Activated B cell treated with CpG ODN at 0.5 μM for 24 hours (primary cell): ENCODE measurements around the gene WDR73. TPM values are rescaled to one million over a fixed set of nuclear protein-coding genes. Genes with fewer than 3 reads are reported as not detected.
A peak's percentile ranks its signal among the peaks of the same experiment; 100 is the strongest.

Source experiments
- ATAC-seq: fragments of 200-7000 bp; cut with Tn5 transposase; one replicate; pipeline ENCODE4 v1.10.0; 2021; ENCODE audit warnings: low read depth, mild to moderate bottlenecking, moderate library complexity
- CTCF ChIA-PET: fragments of 350-600 bp; sonication (Branson Sonifier 250); formaldehyde crosslinking; loops from one replicate; lab custom pipeline; 2021; ENCODE audit warnings: antibody characterized with exemption; lab: Charles Lee
- POLR2A ChIA-PET: fragments of 350-600 bp; sonication (Branson Sonifier 250); formaldehyde crosslinking; loops from one replicate; lab custom pipeline; 2021; ENCODE audit warnings: antibody characterized with exemption; lab: Charles Lee
- DNase-seq: peaks from one replicate; pipeline ENCODE4 v3.0.0; 2022
- H3K27ac Mint-ChIP-seq: one replicate; pipeline ENCODE4 v1.8.0; 2020; ENCODE audit warnings: mixed read lengths
- H3K27me3 Mint-ChIP-seq: one replicate; pipeline ENCODE4 v1.8.0; 2021; ENCODE audit warnings: mixed read lengths
- H3K36me3 Mint-ChIP-seq: one replicate; pipeline ENCODE4 v1.8.0; 2021; ENCODE audit warnings: low read depth, mixed read lengths
- H3K4me1 Mint-ChIP-seq: one replicate; pipeline ENCODE4 v1.8.0; 2021; ENCODE audit warnings: mixed read lengths
- H3K4me3 Mint-ChIP-seq: one replicate; pipeline ENCODE4 v1.8.0; 2020; ENCODE audit warnings: mild to moderate bottlenecking, mixed read lengths
- H3K9me3 Mint-ChIP-seq: one replicate; pipeline ENCODE4 v1.8.0; 2020; ENCODE audit warnings: mixed read lengths
- CTCF ChIP-seq: fragments of 200-600 bp; IDR thresholded peaks from one replicate; pipeline ENCODE4 v1.8.0; 2022; ENCODE audit warnings: antibody characterized with exemption, mild to moderate bottlenecking
- intact Hi-C: fragments of 100-400 bp; cut with micrococcal nuclease; formaldehyde crosslinking; loops from one replicate; pipeline ENCODE4 v1.15.1; 2024
- total RNA-seq: library from RNA; stranded (reverse); gene quantifications from 2 replicates; pipeline ENCODE4 v1.2.3, GENCODE V29; 2022

Gene WDR73
- total RNA-seq, 1 donor from 2014 or later, result 38.9 TPM

DNA sequence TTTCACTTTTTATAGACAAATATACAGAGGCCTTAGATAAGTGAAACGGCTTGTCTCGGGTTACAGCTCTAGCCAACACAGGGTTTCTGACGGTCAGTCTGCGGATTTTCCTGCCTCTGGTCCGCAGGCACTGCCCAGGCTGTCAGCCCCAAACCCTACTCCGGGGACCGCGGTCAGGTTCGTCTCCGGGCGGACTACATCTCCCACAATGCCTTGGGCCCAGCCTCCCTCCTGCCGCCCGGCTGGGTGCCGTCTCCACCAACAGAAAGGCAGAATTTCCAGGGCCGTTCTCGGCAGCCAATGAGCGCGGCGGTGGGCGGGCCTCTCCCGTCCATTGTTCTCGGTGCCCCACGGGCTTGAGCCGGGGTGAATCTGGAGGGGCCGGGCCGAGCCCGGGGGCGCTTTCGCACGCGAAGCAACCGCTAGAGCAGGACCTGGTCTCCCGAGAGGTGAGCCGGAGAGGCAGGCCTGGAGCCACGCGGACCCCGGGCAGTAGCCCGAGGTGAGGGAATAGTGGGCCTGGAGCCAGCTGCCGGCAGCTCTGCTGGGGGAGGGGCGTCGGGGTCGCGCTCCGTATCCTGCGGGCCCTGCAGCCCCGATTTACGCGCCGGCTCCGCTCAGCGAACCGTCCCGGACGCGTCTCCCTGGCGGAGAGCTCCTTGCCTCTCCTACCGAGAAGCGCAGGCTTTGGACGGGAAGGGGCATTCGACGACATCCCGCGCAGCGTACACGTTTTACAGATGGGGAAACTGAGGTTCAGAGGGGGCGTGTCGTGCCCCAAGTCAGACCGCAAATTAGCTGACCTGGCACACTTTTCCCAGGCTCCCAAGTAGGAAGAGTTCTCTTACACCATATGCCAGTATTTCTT lies 53.2 kb downstream of the WDR73 start, which contains the start of gene ZSCAN2:
Gene ZSCAN2 (plus strand): TSS at position 323 of the 868 bp plus-strand sequence. CDS start 2,919 bp downstream, outside the sequence.
- Mint-ChIP-seq H3K4me1 (peaks cover 71% of the 10 kb centered on the region), H3K27ac (peak within 1 kb of the TSS; percentile 88), H3K4me3 (peak within 1 kb of the TSS; percentile 97), H3K36me3 (peaks cover 24% of the 10 kb centered on the region), H3K27me3 (no peaks in the 10 kb centered on the region), H3K9me3 (no peaks in the 10 kb centered on the region)
- TF ChIP-seq CTCF, result no peak
- DNase-seq (peak; percentile 86), ATAC-seq (peak; percentile 94)
- CTCF ChIA-PET, result no interaction called here
- intact Hi-C loops, result loop anchor here (1.0 kb wide), 2 partner anchors 53 to 57 kb away; partner anchors contain the start of genes NMB and WDR73
- POLR2A ChIA-PET, result interaction anchor here (0.6 to 3.0 kb wide), 8 partner anchors 13 to 408 kb away, joined by 3 to 22 read pairs (median 5); partner anchors contain the start of genes SEC11A and WDR73

GRCh38 chr15:84600331-84600686 lies 53.8 kb downstream of the WDR73 start:
- DNase-seq (no peak), ATAC-seq (peak; percentile 5)
- POLR2A ChIA-PET, result interaction anchor here (0.7 to 3.0 kb wide), 8 partner anchors 12 to 381 kb away, joined by 3 to 22 read pairs (median 4); partner anchors contain the start of genes SEC11A and WDR73

DNA sequence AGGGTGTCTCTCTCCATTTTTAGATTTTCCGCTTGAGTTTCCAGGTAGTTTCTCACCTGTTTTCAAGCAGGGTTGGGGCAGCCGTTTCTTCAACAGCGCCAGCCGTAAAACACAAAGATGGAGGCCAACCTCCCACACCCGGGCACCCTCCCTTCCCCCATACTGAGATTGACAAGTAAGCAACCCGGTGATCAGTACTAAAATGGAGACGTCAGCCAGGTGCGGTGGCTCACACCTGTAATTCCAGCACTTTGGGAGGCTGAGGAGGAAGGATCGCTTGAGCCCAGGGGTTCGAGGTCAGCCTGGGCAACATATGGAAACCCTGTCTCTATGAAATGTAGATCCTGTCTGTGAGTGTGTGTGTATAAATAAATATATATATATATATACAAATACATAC lies 54.2 kb downstream of the WDR73 start:
- H3K36me3 Mint-ChIP-seq, result peaks cover 14% of the 10 kb centered on the region
- H3K27ac Mint-ChIP-seq, result no peak overlapping the region
- DNase-seq (no peak), ATAC-seq (no peak)
- H3K4me1 Mint-ChIP-seq, result peaks cover 61% of the 10 kb centered on the region
- no peaks in the 10 kb centered on the region for H3K9me3 Mint-ChIP-seq
- H3K27me3 Mint-ChIP-seq, result no peaks in the 10 kb centered on the region
- ChIA-PET CTCF (interaction anchor here (1.2 to 2.1 kb wide), 2 partner anchors 10 to 39 kb away, joined by 3 to 6 read pairs; no protein-coding TSS in a partner anchor), POLR2A (interaction anchor here (0.7 to 3.0 kb wide), 5 partner anchors 31 to 381 kb away, joined by 3 to 22 read pairs (median 5); no protein-coding TSS in a partner anchor)
- intact Hi-C loops, result loop anchor here (1.0 to 2.0 kb wide), 3 partner anchors 54 to 151 kb away; partner anchors contain the start of genes NMB and WDR73
- no peak for TF ChIP-seq CTCF
- peak overlapping the region; percentile 35 for H3K4me3 Mint-ChIP-seq

More at GRCh38 chr15:84600331-84600686, 53.8 kb downstream of the WDR73 start:
- no peaks in the 10 kb centered on the region for H3K9me3 Mint-ChIP-seq
- H3K36me3 Mint-ChIP-seq, result peaks cover 18% of the 10 kb centered on the region
- no peak for TF ChIP-seq CTCF
- H3K27me3 Mint-ChIP-seq, result no peaks in the 10 kb centered on the region
- peak overlapping the region; percentile 88 for H3K27ac Mint-ChIP-seq
- peak overlapping the region; percentile 97 for H3K4me3 Mint-ChIP-seq
- CTCF ChIA-PET, result no interaction called here
- H3K4me1 Mint-ChIP-seq, result peaks cover 65% of the 10 kb centered on the region
- intact Hi-C loops, result loop anchor here (1.0 kb wide), 2 partner anchors 54 to 58 kb away; partner anchors contain the start of genes NMB and WDR73

DNA sequence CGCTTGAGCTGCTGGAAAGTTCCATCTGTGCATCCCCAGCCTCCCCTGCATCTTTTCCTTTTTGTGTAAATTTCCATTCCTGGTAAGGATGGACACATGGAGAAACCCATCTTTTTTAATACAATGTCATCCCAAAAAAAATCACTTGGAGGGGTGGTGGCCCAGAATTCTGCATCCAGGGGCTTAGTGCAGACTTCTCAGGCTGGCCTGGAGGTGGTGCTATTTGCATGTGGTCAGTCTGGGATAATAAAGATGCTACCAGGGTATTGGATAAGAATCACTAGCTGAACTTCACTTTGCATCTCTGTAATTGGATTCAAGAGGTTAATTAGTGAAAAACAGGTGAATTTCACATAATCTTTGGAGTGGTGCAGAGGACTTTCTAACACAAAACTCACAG lies 55.1 kb downstream of the WDR73 start:
- H3K27ac Mint-ChIP-seq, result peak overlapping the region; percentile 81
- peak overlapping the region; percentile 53 for H3K4me3 Mint-ChIP-seq
- H3K36me3 Mint-ChIP-seq, result peaks cover 8% of the 10 kb centered on the region
- peaks cover 53% of the 10 kb centered on the region for H3K4me1 Mint-ChIP-seq
- TF ChIP-seq CTCF, result no peak
- ChIA-PET CTCF (interaction anchor here (0.9 to 2.1 kb wide), 13 partner anchors 10 to 329 kb away, joined by 3 to 9 read pairs (median 6); partner anchors contain the start of gene WDR73), POLR2A (interaction anchor here (0.9 to 2.0 kb wide), 9 partner anchors 30 to 382 kb away, joined by 3 to 16 read pairs (median 5); partner anchors contain the start of genes NMB, PDE8A, SEC11A and WDR73)
- no peaks in the 10 kb centered on the region for H3K9me3 Mint-ChIP-seq
- DNase-seq (no peak), ATAC-seq (no peak)
- H3K27me3 Mint-ChIP-seq, result no peaks in the 10 kb centered on the region
- intact Hi-C loops, result loop anchor here (1.0 to 2.0 kb wide), 4 partner anchors 32 to 381 kb away; partner anchors contain the start of gene SEC11A
